GM12878 (cell line): Measurements from ENCODE around the gene KCNQ1OT1. TPM values are rescaled to one million over a fixed set of nuclear protein-coding genes. Genes with fewer than 3 reads are reported as not detected.

ENCODE experiments used
- ATAC-seq: fragments of 200-7000 bp; cut with Tn5 transposase; 3 replicates; pipeline ENCODE4 v1.9.1; 2020; ENCODE audit warnings: mild to moderate bottlenecking, moderate library complexity
- BruUV-seq: library from RNA; stranded (reverse); fragments of 400-500 nt; replicated peaks from 2 replicates; lab custom pipeline; 2021; lab: Mats Ljungman, UMichigan
- CTCF ChIA-PET: fragments of 300-600 bp; sonication (Branson Sonifier 250); formaldehyde crosslinking; extraction: SDS; loops from one replicate; lab custom pipeline; 2021; ENCODE audit warnings: inconsistent platforms; lab: Yijun Ruan, JAX
- POLR2A ChIA-PET: fragments of 350-600 bp; formaldehyde crosslinking; extraction: SDS; loops from one replicate; lab custom pipeline; 2021; ENCODE audit warnings: inconsistent platforms; lab: Charles Lee
- RAD21 ChIA-PET: fragments of 300-600 bp; sonication (Branson Sonifier 250); formaldehyde crosslinking; loops from one replicate; lab custom pipeline; 2023; ENCODE audit warnings: antibody characterized with exemption; ENCODE audit not compliant: unreplicated experiment; lab: Charles Lee
- SMC1A ChIA-PET: fragments of 300-600 bp; sonication (Branson Sonifier 250); formaldehyde crosslinking; loops from one replicate; lab custom pipeline; 2023; ENCODE audit not compliant: unreplicated experiment, uncharacterized antibody; lab: Charles Lee
- DNase-seq: peaks from one replicate; pipeline ENCODE4 v3.0.0-alpha.2; 2011; ENCODE audit warnings: low read depth, low spot score
- FAIRE-seq: peaks from 3 replicates; lab custom pipeline; 2011; peaks lifted over from hg19 to GRCh38; lab: Jason Lieb, UNC
- H2AFZ ChIP-seq: 2 replicates; pipeline ENCODE4 v1.6.0; 2011; ENCODE audit warnings: low read depth, low read length, control low read depth; ENCODE audit not compliant: control insufficient read depth
- H3K27ac ChIP-seq: 2 replicates; pipeline ENCODE4 v1.5.1; 2011; ENCODE audit warnings: control low read depth; ENCODE audit not compliant: control insufficient read depth, insufficient read depth
- H3K27me3 ChIP-seq, 2 experiments: replicated peaks in 1 of 2; 2 replicates each; pipeline versions ENCODE4 v1.6.0 to v1.6.1; 2011; ENCODE audit warnings: low read length in 1 of 2; ENCODE audit not compliant: control insufficient read depth in 2 of 2, insufficient read depth in 2 of 2
- H3K36me3 ChIP-seq, 2 experiments: 2 replicates each; pipeline ENCODE4 v1.5.1; 2011; ENCODE audit warnings: low read length in 1 of 2; ENCODE audit not compliant: control insufficient read depth in 2 of 2, insufficient read depth in 2 of 2
- H3K4me1 ChIP-seq: 2 replicates; pipeline ENCODE4 v1.6.1; 2011; ENCODE audit warnings: mild to moderate bottlenecking, low read length, moderate library complexity, mixed read lengths; ENCODE audit not compliant: control insufficient read depth, insufficient read depth
- H3K4me2 ChIP-seq: 2 replicates; pipeline ENCODE4 v1.6.0; 2011; ENCODE audit warnings: control low read depth; ENCODE audit not compliant: control insufficient read depth, insufficient read depth
- H3K4me3 ChIP-seq: fragments of 200-600 bp; sonication (generic); 2 replicates; pipeline ENCODE4 v1.5.1; 2016
- H3K79me2 ChIP-seq: 2 replicates; pipeline ENCODE4 v1.6.0; 2011; ENCODE audit warnings: low read length; ENCODE audit not compliant: control insufficient read depth, insufficient read depth
- H3K9ac ChIP-seq: 2 replicates; pipeline ENCODE4 v1.8.0; 2011; ENCODE audit warnings: low read length, control low read depth, mixed read lengths; ENCODE audit not compliant: control insufficient read depth, insufficient read depth
- H3K9me3 ChIP-seq: replicated peaks from 3 replicates; pipeline ENCODE4 v1.5.1; 2011; ENCODE audit warnings: mild to moderate bottlenecking, low read length; ENCODE audit not compliant: control insufficient read depth, insufficient read depth
- H4K20me1 ChIP-seq: 2 replicates; pipeline ENCODE4 v1.6.0; 2011; ENCODE audit not compliant: control insufficient read depth, insufficient read depth
- ATF7 ChIP-seq: fragments of 450-650 bp; IDR thresholded peaks from 2 replicates; pipeline ENCODE4 v1.6.1; 2016; ENCODE audit warnings: low read depth, mild to moderate bottlenecking
- CBFB ChIP-seq: IDR thresholded peaks from 2 replicates; pipeline ENCODE4 v1.6.1; 2016; ENCODE audit warnings: antibody characterized with exemption, low read depth
- CREM ChIP-seq: IDR thresholded peaks from 2 replicates; pipeline ENCODE4 v1.6.1; 2014; ENCODE audit warnings: antibody characterized with exemption, low read depth
- DPF2 ChIP-seq: fragments of 450-650 bp; IDR thresholded peaks from 2 replicates; pipeline ENCODE4 v1.6.1; 2017; ENCODE audit warnings: mild to moderate bottlenecking
- GATAD2B ChIP-seq: fragments of 450-650 bp; conservative IDR thresholded peaks from 2 replicates; pipeline ENCODE4 v1.6.1; 2017; ENCODE audit warnings: low read depth, mild to moderate bottlenecking, moderate library complexity
- IKZF2 ChIP-seq, 2 experiments: fragments of 450-650 bp; IDR thresholded peaks; 2 replicates each; pipeline ENCODE4 v1.6.1; 2017; ENCODE audit warnings: mild to moderate bottlenecking in 2 of 2, moderate library complexity in 2 of 2
- SMAD1 ChIP-seq: fragments of 450-650 bp; IDR thresholded peaks from 2 replicates; pipeline ENCODE4 v1.6.1; 2018; ENCODE audit warnings: mild to moderate bottlenecking, low read depth; ENCODE audit not compliant: partially characterized antibody
- SPI1 ChIP-seq: IDR thresholded peaks from 2 replicates; pipeline ENCODE4 v1.6.1; 2011; ENCODE audit warnings: low read depth, mild to moderate bottlenecking, low read length, moderate library complexity, borderline replicate concordance; ENCODE audit not compliant: insufficient read depth
- TBL1XR1 ChIP-seq: IDR thresholded peaks from 2 replicates; pipeline ENCODE4 v1.6.1; 2012; ENCODE audit warnings: low read depth, low read length, improper control_type of control experiment
- ZBTB4 ChIP-seq: fragments of 450-650 bp; formaldehyde crosslinking; IDR thresholded peaks from 2 replicates; pipeline ENCODE4 v1.4.0; 2022; ENCODE audit warnings: mild to moderate bottlenecking, moderate library complexity
- ZNF592 ChIP-seq: fragments of 450-650 bp; IDR thresholded peaks from 2 replicates; pipeline ENCODE4 v1.6.1; 2017; ENCODE audit warnings: mild to moderate bottlenecking, moderate library complexity
- ZSCAN29 ChIP-seq: fragments of 450-650 bp; IDR thresholded peaks from 2 replicates; pipeline ENCODE4 v1.6.1; 2017; ENCODE audit warnings: mild to moderate bottlenecking, moderate library complexity
- WGBS: methylation state at CpG from one replicate; pipeline ENCODE4 v1.1.6; 2016; ENCODE audit warnings: low lambda C conversion rate; ENCODE audit not compliant: insufficient replicate concordance, insufficient coverage; ENCODE audit errors: missing lambda C conversion rate; 5-methylcytosine and 5-hydroxymethylcytosine counted together
- in situ Hi-C: fragments of 300-500 bp; cut with MboI; formaldehyde crosslinking; loops from 9 replicates; pipeline ENCODE4 v1.14.3; 2018; ENCODE audit warnings: mixed read lengths
- intact Hi-C: fragments of 100-400 bp; cut with micrococcal nuclease; formaldehyde crosslinking; loops from one replicate; pipeline ENCODE4 v1.14.2; 2022; ENCODE audit not compliant: unreplicated experiment
- polyA plus RNA-seq, 11 experiments: library from polyadenylated mRNA; depleted of rRNA in 4 of 11; unstranded in 6 of 11; stranded (reverse) in 5 of 11; fragments of >200 nt; fragmentation: Nextera tagmentation in 4 of 11; fragmentation: Illumina TruSeq in 1 of 11; extraction: Ambion mirVana in 4 of 11; extraction: Trizol in 1 of 11; gene quantifications; 1 replicate in 1 of 11; 2 replicates in 10 of 11; pipeline versions ENCODE4 v1.2.1 to v1.2.3, GENCODE V29; 2011 to 2016; ENCODE audit warnings: inconsistent platforms in 2 of 11, missing spikeins in 2 of 11, low read depth in 1 of 11
- total RNA-seq, 4 experiments: library from RNA; depleted of rRNA in 3 of 4; stranded (reverse); fragments of >200 nt in 3 of 4; fragmentation: Illumina TruSeq in 1 of 4; extraction: Trizol in 1 of 4; gene quantifications; 2 replicates each; pipeline versions ENCODE4 v1.2.1 to v1.2.3, GENCODE V29; 2013 to 2021

Gene KCNQ1OT1
- total and polyA plus RNA-seq, 10 of the 15 experiments (the other 5 are each of a cell fraction or from before 2014, with no cell fraction given): 0.02 to 1.6 (median 0.41) TPM

GRCh38 chr11:2706321-2706720 lies 6.5 kb upstream of the KCNQ1OT1 start (continued):
- no peak for TF ChIP-seq GATAD2B
- TF ChIP-seq CREM: no peak

- intact Hi-C loops (no loop called here), in situ Hi-C loops (no loop called here)
- Histone ChIP-seq H3K4me1 (no peaks in the 10 kb centered on the region; the same call in 1 of the 2 replicates), H3K79me2 (no peaks in the 10 kb centered on the region), H3K9me3 (no peaks in the 10 kb centered on the region; the same call in 2 of the 3 replicates), H3K4me3 (no peak overlapping the region), H3K4me2 (no peak overlapping the region), H3K9ac (no peak overlapping the region), H3K27me3 (no peaks in the 10 kb centered on the region), H3K36me3 (no peaks in the 10 kb centered on the region), H2AFZ (no peak overlapping the region), H3K27ac (no peak overlapping the region), H4K20me1 (no peaks in the 10 kb centered on the region)
- SMC1A ChIA-PET: no interaction called here
- ATAC-seq: no peak
- no peak for FAIRE-seq
- DNase-seq: no peak
- 35% methylated on average over 14 of the region's 14 CpGs for WGBS
- no TSS peak for BruUV-seq
- POLR2A ChIA-PET: no interaction called here
- CTCF ChIA-PET: no interaction called here
- no peak for TF ChIP-seq CBFB
- TF ChIP-seq ATF7: no peak
- TF ChIP-seq TBL1XR1: no peak
- no peak for TF ChIP-seq ZSCAN29
- TF ChIP-seq ZNF592: no peak
- no peak for TF ChIP-seq SMAD1
- TF ChIP-seq DPF2: no peak
- TF ChIP-seq IKZF2 (IDR thresholded peaks at IDR 0.05): no peak
- TF ChIP-seq ZBTB4 (CRISPR knock-in tag): no peak
- no peak for TF ChIP-seq SPI1
- RAD21 ChIA-PET: no interaction called here
Observed at GRCh38 chr11:2704896-2705606, 5.3 kb upstream of the KCNQ1OT1 start.
